ENCODE results near the gene BTBD9. TPM values are rescaled to one million over a fixed set of nuclear protein-coding genes. Genes with fewer than 3 reads are reported as not detected.

The BTBD9 gene
- total RNA-seq, 2 experiments from 2014 or later, result 19.1 to 19.8 TPM

GRCh38 chr6:38579010-38579628 is 60.6 kb downstream of the BTBD9 start:
- Mint-ChIP-seq H3K4me1 (peaks cover 5% of the 10 kb centered on the region), H3K27ac (no peak overlapping the region), H3K27me3 (no peaks in the 10 kb centered on the region), H3K36me3 (peaks cover 21% of the 10 kb centered on the region), H3K4me3 (no peak overlapping the region), H3K9me3 (no peaks in the 10 kb centered on the region)
- ATAC-seq (ENCODE audit: low read depth) (no peak), DNase-seq (no peak)
- POLR2A ChIA-PET, result no interaction called here

- peaks cover 26% of the 10 kb centered on the region for H3K36me3 Mint-ChIP-seq
- ATAC-seq (ENCODE audit: low read depth) (no peak), DNase-seq (no peak)
- no peaks in the 10 kb centered on the region for H3K9me3 Mint-ChIP-seq
- POLR2A ChIA-PET, result no interaction called here
- no peaks in the 10 kb centered on the region for H3K27me3 Mint-ChIP-seq
- H3K4me3 Mint-ChIP-seq, result no peak overlapping the region
- H3K4me1 Mint-ChIP-seq, result peaks cover 9% of the 10 kb centered on the region
- no peak overlapping the region for H3K27ac Mint-ChIP-seq
Measured at GRCh38 chr6:38578075-38578474, 61.7 kb downstream of the BTBD9 start.

GRCh38 chr6:38577492-38577891 is 62.2 kb downstream of the BTBD9 start:
- no peaks in the 10 kb centered on the region for H3K27me3 Mint-ChIP-seq
- no peak for DNase-seq
- no peak overlapping the region for H3K27ac Mint-ChIP-seq
- POLR2A ChIA-PET, result no interaction called here
- H3K4me1 Mint-ChIP-seq, result peaks cover 9% of the 10 kb centered on the region
- no peak overlapping the region for H3K4me3 Mint-ChIP-seq
- ATAC-seq (ENCODE audit: low read depth), result no peak
- no peaks in the 10 kb centered on the region for H3K9me3 Mint-ChIP-seq
- peaks cover 26% of the 10 kb centered on the region for H3K36me3 Mint-ChIP-seq

- no peak for ATAC-seq (ENCODE audit: low read depth)
- Mint-ChIP-seq H3K9me3 (no peaks in the 10 kb centered on the region), H3K27me3 (no peaks in the 10 kb centered on the region), H3K36me3 (peaks cover 24% of the 10 kb centered on the region), H3K4me3 (no peak overlapping the region), H3K4me1 (peaks cover 16% of the 10 kb centered on the region), H3K27ac (no peak overlapping the region)
- DNase-seq, result no peak
- POLR2A ChIA-PET, result no interaction called here
Measured at GRCh38 chr6:38573801-38574395, 65.8 kb downstream of the BTBD9 start.

GRCh38 chr6:38572186-38572813 is 67.4 kb downstream of the BTBD9 start:
- DNase-seq (no peak), ATAC-seq (ENCODE audit: low read depth) (peak; percentile 97)
- peaks cover 14% of the 10 kb centered on the region for H3K4me1 Mint-ChIP-seq

GRCh38 chr6:38571721-38572120 is 68.0 kb downstream of the BTBD9 start:
- ATAC-seq (ENCODE audit: low read depth), result peak; percentile 10
- DNase-seq, result no peak
- peak overlapping the region; percentile 94 for H3K27ac Mint-ChIP-seq
- no peaks in the 10 kb centered on the region for H3K9me3 Mint-ChIP-seq
- H3K27me3 Mint-ChIP-seq, result no peaks in the 10 kb centered on the region
- H3K4me3 Mint-ChIP-seq, result peak overlapping the region; percentile 80
- peaks cover 15% of the 10 kb centered on the region for H3K36me3 Mint-ChIP-seq
- peaks cover 14% of the 10 kb centered on the region for H3K4me1 Mint-ChIP-seq
- POLR2A ChIA-PET, result interaction anchor here (0.7 to 2.0 kb wide), 3 partner anchors 68 to 874 kb away, joined by 3 to 8 read pairs (median 5); partner anchors contain the start of genes BTBD9, MDGA1 and ZFAND3

More at GRCh38 chr6:38572186-38572813, 67.4 kb downstream of the BTBD9 start:
- peak overlapping the region; percentile 80 for H3K4me3 Mint-ChIP-seq
- no peaks in the 10 kb centered on the region for H3K9me3 Mint-ChIP-seq
- no peaks in the 10 kb centered on the region for H3K27me3 Mint-ChIP-seq
- H3K27ac Mint-ChIP-seq, result peak overlapping the region; percentile 94
- peaks cover 19% of the 10 kb centered on the region for H3K36me3 Mint-ChIP-seq
- POLR2A ChIA-PET, result interaction anchor here (0.6 to 2.0 kb wide), 4 partner anchors 67 to 875 kb away, joined by 3 to 8 read pairs (median 4); partner anchors contain the start of genes BTBD9, GLO1, MDGA1 and ZFAND3

- peaks cover 9% of the 10 kb centered on the region for H3K36me3 Mint-ChIP-seq
- no peak overlapping the region for H3K4me3 Mint-ChIP-seq
- peaks cover 14% of the 10 kb centered on the region for H3K4me1 Mint-ChIP-seq
- ATAC-seq (ENCODE audit: low read depth) (no peak), DNase-seq (no peak)
- H3K27me3 Mint-ChIP-seq, result no peaks in the 10 kb centered on the region
- H3K27ac Mint-ChIP-seq, result no peak overlapping the region
- H3K9me3 Mint-ChIP-seq, result no peaks in the 10 kb centered on the region
- POLR2A ChIA-PET, result interaction anchor here (2.0 kb wide), 1 partner anchor 69 kb away, joined by 8 read pairs; the partner anchor contains the start of gene BTBD9
Measured at GRCh38 chr6:38570750-38571149, 69.0 kb downstream of the BTBD9 start.

GRCh38 chr6:38567436-38567835 is 72.3 kb downstream of the BTBD9 start:
- peaks cover 10% of the 10 kb centered on the region for H3K4me1 Mint-ChIP-seq
- H3K27me3 Mint-ChIP-seq, result no peaks in the 10 kb centered on the region
- H3K4me3 Mint-ChIP-seq, result no peak overlapping the region
- no peak for DNase-seq
- H3K36me3 Mint-ChIP-seq, result peaks cover 5% of the 10 kb centered on the region
- no peak for ATAC-seq (ENCODE audit: low read depth)
- POLR2A ChIA-PET, result no interaction called here
- H3K27ac Mint-ChIP-seq, result no peak overlapping the region
- no peaks in the 10 kb centered on the region for H3K9me3 Mint-ChIP-seq

GRCh38 chr6:38566295-38567030 is 73.3 kb downstream of the BTBD9 start:
- Mint-ChIP-seq H3K36me3 (peaks cover 5% of the 10 kb centered on the region), H3K4me1 (peaks cover under 1% of the 10 kb centered on the region), H3K27me3 (no peaks in the 10 kb centered on the region), H3K4me3 (no peak overlapping the region), H3K9me3 (no peaks in the 10 kb centered on the region), H3K27ac (no peak overlapping the region)
- ATAC-seq (ENCODE audit: low read depth) (no peak), DNase-seq (no peak)
- POLR2A ChIA-PET, result no interaction called here

GRCh38 chr6:38564301-38564700 is 75.4 kb downstream of the BTBD9 start:
- no peak overlapping the region for H3K27ac Mint-ChIP-seq
- no peak overlapping the region for H3K4me3 Mint-ChIP-seq
- POLR2A ChIA-PET, result interaction anchor here (0.6 kb wide), 1 partner anchor 15 kb away, joined by 4 read pairs; no protein-coding TSS in a partner anchor
- no peaks in the 10 kb centered on the region for H3K4me1 Mint-ChIP-seq
- peaks cover 5% of the 10 kb centered on the region for H3K36me3 Mint-ChIP-seq
- H3K9me3 Mint-ChIP-seq, result no peaks in the 10 kb centered on the region
- no peaks in the 10 kb centered on the region for H3K27me3 Mint-ChIP-seq
- no peak for DNase-seq
- ATAC-seq (ENCODE audit: low read depth), result no peak

- DNase-seq, result no peak
- Mint-ChIP-seq H3K4me3 (no peak overlapping the region), H3K9me3 (no peaks in the 10 kb centered on the region), H3K27ac (no peak overlapping the region), H3K4me1 (no peaks in the 10 kb centered on the region), H3K27me3 (no peaks in the 10 kb centered on the region), H3K36me3 (no peaks in the 10 kb centered on the region)
- POLR2A ChIA-PET, result no interaction called here
- ATAC-seq (ENCODE audit: low read depth), result no peak
Measured at GRCh38 chr6:38555606-38556005, 84.1 kb downstream of the BTBD9 start.

GRCh38 chr6:38554700-38555413 is 84.9 kb downstream of the BTBD9 start:
- Mint-ChIP-seq H3K27me3 (no peaks in the 10 kb centered on the region), H3K4me1 (no peaks in the 10 kb centered on the region), H3K4me3 (no peak overlapping the region), H3K36me3 (no peaks in the 10 kb centered on the region), H3K9me3 (no peaks in the 10 kb centered on the region), H3K27ac (no peak overlapping the region)
- POLR2A ChIA-PET, result no interaction called here
- no peak for DNase-seq
- ATAC-seq (ENCODE audit: low read depth), result no peak

GRCh38 chr6:38554014-38554413 is 85.7 kb downstream of the BTBD9 start:
- POLR2A ChIA-PET, result no interaction called here
- Mint-ChIP-seq H3K36me3 (no peaks in the 10 kb centered on the region), H3K27me3 (no peaks in the 10 kb centered on the region), H3K4me3 (no peak overlapping the region), H3K4me1 (no peaks in the 10 kb centered on the region), H3K27ac (no peak overlapping the region), H3K9me3 (no peaks in the 10 kb centered on the region)
- DNase-seq (no peak), ATAC-seq (ENCODE audit: low read depth) (no peak)

Data from activated naive CD8-positive, alpha-beta T cell treated with anti-CD3 and anti-CD28 coated beads, Interleukin-2, amount 10 ng/mL, durations not matched to agents 7 days and 5 days (primary cell).